Measurements from ENCODE around the gene CPNE9.

The CPNE9 gene

DNA sequence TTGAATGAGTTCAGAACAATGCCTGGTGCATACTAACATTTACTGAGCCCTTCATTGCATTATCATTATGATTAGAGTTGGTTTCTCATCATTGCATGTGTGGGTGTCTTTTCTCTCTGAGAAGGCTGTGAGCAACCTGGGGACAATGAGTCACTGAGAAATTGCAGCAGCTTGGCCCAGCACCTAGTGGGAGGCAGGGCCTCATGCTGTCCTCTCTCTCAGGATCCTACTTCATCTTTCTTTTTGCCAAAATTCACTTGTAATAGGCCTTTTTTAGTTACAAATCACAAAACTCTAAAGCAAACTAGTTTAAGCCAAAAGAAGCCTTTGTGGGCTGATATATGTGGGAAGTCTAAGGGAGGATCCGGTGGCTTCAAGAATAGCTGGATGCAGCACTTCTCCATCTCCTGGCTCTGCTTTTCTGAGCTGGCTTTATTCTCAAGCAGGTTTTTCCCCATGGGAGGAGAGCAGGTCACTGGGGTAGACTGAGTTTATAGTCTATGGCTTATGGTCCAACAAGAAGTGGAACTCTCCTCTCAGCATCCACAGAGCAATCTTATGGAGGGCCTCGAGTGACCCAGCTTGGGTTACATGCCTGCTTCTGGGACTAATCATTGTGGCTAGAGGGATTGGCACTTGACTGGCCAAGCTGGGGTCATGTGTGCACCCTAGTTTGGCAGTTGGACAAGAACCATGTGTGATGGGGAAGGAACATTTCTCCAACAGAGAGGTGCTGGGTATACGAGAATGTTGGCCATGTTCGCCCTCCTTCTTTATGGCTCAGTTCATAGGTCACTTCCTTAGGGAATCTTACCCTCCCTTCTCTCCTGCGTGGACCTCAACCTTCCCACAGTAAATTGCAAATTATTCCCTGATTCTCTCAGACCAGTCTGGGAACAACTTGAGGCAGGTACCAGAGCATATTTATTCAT lies 74.8 kb downstream of the CPNE9 start:
- DNase-seq (ENCODE audit: low spot score) = peak; percentile 79

DNA sequence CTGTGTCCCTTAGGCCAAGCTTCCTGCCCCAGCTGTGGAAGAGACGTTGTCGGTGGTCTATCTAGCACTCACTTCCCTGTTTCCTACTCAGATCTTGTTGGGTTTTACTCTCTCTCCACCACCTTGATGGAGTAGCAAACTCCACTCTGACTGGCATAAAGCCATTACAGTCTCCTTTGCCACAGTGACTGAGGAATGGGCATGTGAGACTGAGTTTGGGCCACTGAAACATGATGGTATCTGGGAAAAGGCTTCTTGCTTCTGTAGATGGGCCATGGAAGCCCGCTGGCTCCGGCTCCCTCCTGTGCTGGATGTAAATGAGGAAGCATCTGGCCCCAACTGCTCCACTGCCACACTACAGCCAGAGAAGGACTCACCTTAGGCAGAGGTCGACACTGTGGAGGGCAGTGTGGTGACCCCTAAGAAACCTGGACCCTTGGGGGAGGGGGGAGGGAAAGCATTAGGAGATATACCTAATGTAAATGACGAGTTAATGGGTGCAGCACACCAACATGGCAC lies 75.5 kb downstream of the CPNE9 start:
- DNase-seq (ENCODE audit: low spot score) = no peak

Data from AG08395 (cell line).